ENCODE results near the gene PTPRT. TPM values are rescaled to one million over a fixed set of nuclear protein-coding genes. Genes with fewer than 3 reads are reported as not detected.

PTPRT gene
- total RNA-seq, 1 experiment from 2014 or later: not detected

- H4K20me1 ChIP-seq (ENCODE audit: insufficient read depth): no peaks in the 10 kb centered on the region
- H3K27ac ChIP-seq (ENCODE audit: low read depth, low read length): no peak overlapping the region
- ChIA-PET RAD21 (ENCODE audit: low non-redundant PET in 1 of 2, low total read pairs in 2 of 2, uncharacterized antibody in 2 of 2, unreplicated experiment in 2 of 2) (no interaction called here), POLR2A (no interaction called here), CTCF (no interaction called here)
- no peak overlapping the region for H3K4me3 ChIP-seq (replicated peaks in 1 of 2; ENCODE audit: low read depth in 1 of 2, low read length in 2 of 2)
- H3K27me3 ChIP-seq (ENCODE audit: insufficient read depth, low read length): no peaks in the 10 kb centered on the region
- DNase-seq (ENCODE audit: low read depth, low spot score): no peak
- no peaks in the 10 kb centered on the region for H3K79me2 ChIP-seq (ENCODE audit: insufficient read depth, low read length)
- no peak for ATAC-seq
- H3K9me2 ChIP-seq (ENCODE audit: insufficient read depth): no peaks in the 10 kb centered on the region
- H2AFZ ChIP-seq (ENCODE audit: low read depth, low read length, poor library complexity, severe bottlenecking): no peak overlapping the region
- no peaks in the 10 kb centered on the region for H3K36me3 ChIP-seq (ENCODE audit: control insufficient read depth in 1 of 2, insufficient read depth in 2 of 2, low read length in 2 of 2)
- no peak for TF ChIP-seq EGR1 (IDR thresholded peaks at IDR 0.05; ENCODE audit: low read depth)
- no peak for TF ChIP-seq ELF1 (IDR thresholded peaks at IDR 0.05; ENCODE audit: borderline replicate concordance, low read depth)
- no peak for TF ChIP-seq CEBPB (IDR thresholded peaks at IDR 0.05; ENCODE audit: low read depth)
- TF ChIP-seq, protein P1, sequence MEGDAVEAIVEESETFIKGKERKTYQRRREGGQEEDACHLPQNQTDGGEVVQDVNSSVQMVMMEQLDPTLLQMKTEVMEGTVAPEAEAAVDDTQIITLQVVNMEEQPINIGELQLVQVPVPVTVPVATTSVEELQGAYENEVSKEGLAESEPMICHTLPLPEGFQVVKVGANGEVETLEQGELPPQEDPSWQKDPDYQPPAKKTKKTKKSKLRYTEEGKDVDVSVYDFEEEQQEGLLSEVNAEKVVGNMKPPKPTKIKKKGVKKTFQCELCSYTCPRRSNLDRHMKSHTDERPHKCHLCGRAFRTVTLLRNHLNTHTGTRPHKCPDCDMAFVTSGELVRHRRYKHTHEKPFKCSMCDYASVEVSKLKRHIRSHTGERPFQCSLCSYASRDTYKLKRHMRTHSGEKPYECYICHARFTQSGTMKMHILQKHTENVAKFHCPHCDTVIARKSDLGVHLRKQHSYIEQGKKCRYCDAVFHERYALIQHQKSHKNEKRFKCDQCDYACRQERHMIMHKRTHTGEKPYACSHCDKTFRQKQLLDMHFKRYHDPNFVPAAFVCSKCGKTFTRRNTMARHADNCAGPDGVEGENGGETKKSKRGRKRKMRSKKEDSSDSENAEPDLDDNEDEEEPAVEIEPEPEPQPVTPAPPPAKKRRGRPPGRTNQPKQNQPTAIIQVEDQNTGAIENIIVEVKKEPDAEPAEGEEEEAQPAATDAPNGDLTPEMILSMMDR (IDR thresholded peaks at IDR 0.05 in 2 of 3, conservative IDR thresholded peaks at IDR 0.05 in 1 of 3; ENCODE audit: borderline replicate concordance in 1 of 3, insufficient read depth in 1 of 3, low read depth in 2 of 3, low read length in 2 of 3): peak in 2 of 3 experiments; percentile 3 to 24; a peak in 1 of 6 replicates
- TF ChIP-seq ZNF274 (IDR thresholded peaks at IDR 0.05; ENCODE audit: low read depth, low read length): no peak
- BruUV-seq (replicated peaks): no TSS peak
- no peak overlapping the region for H3K9ac ChIP-seq (ENCODE audit: low read length)
- H3K4me1 ChIP-seq (ENCODE audit: control insufficient read depth in 1 of 2, insufficient read depth in 2 of 2, low read length in 2 of 2): no peaks in the 10 kb centered on the region
- H3K4me2 ChIP-seq (ENCODE audit: low read length): no peak overlapping the region
- intact Hi-C loops (cut with micrococcal nuclease): no loop called here
- H3K9me3 ChIP-seq (ENCODE audit: control insufficient read depth in 1 of 2, insufficient read depth in 1 of 2, low read depth in 1 of 2, low read length in 2 of 2): no peaks in the 10 kb centered on the region; a peak in 1 of 4 replicates
Measured at GRCh38 chr20:43102394-43102793, 87.3 kb downstream of the PTPRT start.

DNA sequence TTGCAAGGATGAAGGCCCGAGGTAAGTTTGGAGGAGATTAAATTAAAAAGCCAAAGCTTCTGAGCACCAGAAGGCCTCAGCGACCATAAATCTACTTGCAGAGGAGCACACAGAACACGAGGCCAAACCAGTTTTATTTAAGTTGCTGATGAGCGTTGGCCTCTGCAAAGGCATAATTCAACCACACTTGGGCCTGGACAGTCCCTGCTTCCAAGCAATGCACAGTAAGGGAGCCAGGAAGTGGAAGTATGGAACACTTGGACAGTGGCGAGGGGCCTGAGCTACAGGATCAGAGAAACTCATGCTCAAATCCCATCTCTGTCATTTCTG lies 92.8 kb downstream of the PTPRT start:
- Histone ChIP-seq H3K9ac (ENCODE audit: low read length) (no peak overlapping the region), H3K27me3 (ENCODE audit: insufficient read depth, low read length) (no peaks in the 10 kb centered on the region), H3K36me3 (ENCODE audit: control insufficient read depth in 1 of 2, insufficient read depth in 2 of 2, low read length in 2 of 2) (no peaks in the 10 kb centered on the region), H3K4me2 (ENCODE audit: low read length) (no peak overlapping the region), H3K4me3 (replicated peaks in 1 of 2; ENCODE audit: low read depth in 1 of 2, low read length in 2 of 2) (no peak overlapping the region), H3K9me3 (ENCODE audit: control insufficient read depth in 1 of 2, insufficient read depth in 1 of 2, low read depth in 1 of 2, low read length in 2 of 2) (peaks cover 4 to 5% of the 10 kb centered on the region in 2 experiments; a peak in 2 of 4 replicates), H3K27ac (ENCODE audit: low read depth, low read length) (no peak overlapping the region), H3K9me2 (ENCODE audit: insufficient read depth) (no peaks in the 10 kb centered on the region), H3K79me2 (ENCODE audit: insufficient read depth, low read length) (no peaks in the 10 kb centered on the region), H3K4me1 (ENCODE audit: control insufficient read depth in 1 of 2, insufficient read depth in 2 of 2, low read length in 2 of 2) (no peaks in the 10 kb centered on the region), H2AFZ (ENCODE audit: low read depth, low read length, poor library complexity, severe bottlenecking) (no peak overlapping the region), H4K20me1 (ENCODE audit: insufficient read depth) (no peaks in the 10 kb centered on the region)
- POLR2A ChIA-PET: no interaction called here
- RAD21 ChIA-PET (ENCODE audit: low non-redundant PET in 1 of 2, low total read pairs in 2 of 2, uncharacterized antibody in 2 of 2, unreplicated experiment in 2 of 2): no interaction called here
- no peak for ATAC-seq
- intact Hi-C loops (cut with micrococcal nuclease): no loop called here
- no peak for DNase-seq (ENCODE audit: low read depth, low spot score)
- BruUV-seq (replicated peaks): no TSS peak
- CTCF ChIA-PET: no interaction called here
- TF ChIP-seq CEBPB (IDR thresholded peaks at IDR 0.05; ENCODE audit: low read depth) (no peak), POLR2A (IDR thresholded peaks at IDR 0.05; ENCODE audit: borderline replicate concordance, extremely low read depth, insufficient read depth, insufficient read length) (no peak), ATF3 (IDR thresholded peaks at IDR 0.05) (no peak), FOSL1 (IDR thresholded peaks at IDR 0.05; ENCODE audit: low read depth) (no peak), EZH2 (IDR thresholded peaks at IDR 0.05) (no peak), ZNF274 (IDR thresholded peaks at IDR 0.05; ENCODE audit: low read depth, low read length) (no peak), JUND (IDR thresholded peaks at IDR 0.05) (no peak), POLR2AphosphoS5 (IDR thresholded peaks at IDR 0.05; ENCODE audit: low read depth, low read length) (no peak), REST (IDR thresholded peaks at IDR 0.05; ENCODE audit: low read depth) (no peak), EZH2phosphoT487 (IDR thresholded peaks at IDR 0.05; ENCODE audit: borderline replicate concordance) (no peak)
- TF ChIP-seq, protein P1 (IDR thresholded peaks at IDR 0.05 in 2 of 3, conservative IDR thresholded peaks at IDR 0.05 in 1 of 3; ENCODE audit: borderline replicate concordance in 1 of 3, insufficient read depth in 1 of 3, low read depth in 2 of 3, low read length in 2 of 3): no peak

Measured in HCT116 (cell line).